HG02840 (cell line): ENCODE results near the gene EDC3.
"Not testable (repeated sequence)": the region's sequence is repeated elsewhere in the genome, so short reads cannot be mapped to it uniquely, and the experiment has no call there.

Experiments used
- ATAC-seq: cut with Tn5 transposase; IDR thresholded peaks from one replicate; pipeline ENCODE4 v1.9.1; 2021; ENCODE audit warnings: mild to moderate bottlenecking, moderate library complexity, moderate number of reproducible peaks; ENCODE audit not compliant: unreplicated experiment, low FRiP score

The EDC3 gene, protein sequence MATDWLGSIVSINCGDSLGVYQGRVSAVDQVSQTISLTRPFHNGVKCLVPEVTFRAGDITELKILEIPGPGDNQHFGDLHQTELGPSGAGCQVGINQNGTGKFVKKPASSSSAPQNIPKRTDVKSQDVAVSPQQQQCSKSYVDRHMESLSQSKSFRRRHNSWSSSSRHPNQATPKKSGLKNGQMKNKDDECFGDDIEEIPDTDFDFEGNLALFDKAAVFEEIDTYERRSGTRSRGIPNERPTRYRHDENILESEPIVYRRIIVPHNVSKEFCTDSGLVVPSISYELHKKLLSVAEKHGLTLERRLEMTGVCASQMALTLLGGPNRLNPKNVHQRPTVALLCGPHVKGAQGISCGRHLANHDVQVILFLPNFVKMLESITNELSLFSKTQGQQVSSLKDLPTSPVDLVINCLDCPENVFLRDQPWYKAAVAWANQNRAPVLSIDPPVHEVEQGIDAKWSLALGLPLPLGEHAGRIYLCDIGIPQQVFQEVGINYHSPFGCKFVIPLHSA

DNA sequence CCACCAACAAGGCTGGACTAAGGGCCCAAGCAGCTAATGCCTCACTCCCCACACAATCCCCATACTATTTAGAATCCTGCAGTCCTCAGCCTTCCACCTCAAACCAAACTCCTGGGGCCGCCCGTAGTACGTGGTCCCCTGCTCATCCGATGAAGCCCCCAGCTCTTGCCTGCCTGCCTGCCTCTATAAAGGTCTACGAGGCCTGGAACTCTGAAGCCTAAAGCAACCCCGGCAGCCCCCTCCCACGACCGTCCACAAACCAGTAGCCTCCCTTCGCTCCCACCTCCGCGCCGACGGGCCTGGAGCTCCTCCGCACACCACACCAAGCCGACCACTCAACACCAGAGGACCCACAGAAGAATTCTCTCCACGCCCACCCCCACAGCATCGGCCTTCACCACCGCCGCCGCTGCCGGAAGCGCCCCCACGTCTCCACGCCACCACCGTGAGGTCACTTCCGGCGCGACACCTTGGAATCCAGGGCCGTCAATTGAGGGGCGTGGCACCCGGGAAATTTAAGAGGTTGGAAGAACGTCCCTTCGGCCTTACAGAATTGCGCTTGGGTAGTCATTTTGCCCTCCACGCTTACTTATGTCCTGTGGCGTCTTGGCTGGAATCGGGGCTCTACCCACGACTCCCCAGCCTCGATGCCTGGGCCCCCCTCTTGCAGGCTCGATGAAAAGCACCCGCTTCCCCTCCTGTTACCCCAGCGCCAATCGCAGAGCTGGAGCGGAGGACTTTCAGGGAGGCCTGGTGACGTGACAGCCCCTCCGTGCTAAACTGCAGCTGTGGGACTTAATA, at the start of gene EDC3:
Gene EDC3, minus strand, starts transcription at position 428 of the 801 bp plus-strand sequence. CDS start 20,900 bp downstream, outside the sequence.
- peak; percentile 82 for ATAC-seq

- ATAC-seq: no peak
These were observed 46.6 kb upstream of the EDC3 start for GRCh38 chr15:74742422-74742821.

- ATAC-seq: not testable (repeated sequence)
These were observed 42.4 kb upstream of the EDC3 start for GRCh38 chr15:74738239-74738638.

- ATAC-seq: no peak
These were observed 39.5 kb upstream of the EDC3 start for GRCh38 chr15:74735305-74735704.

DNA sequence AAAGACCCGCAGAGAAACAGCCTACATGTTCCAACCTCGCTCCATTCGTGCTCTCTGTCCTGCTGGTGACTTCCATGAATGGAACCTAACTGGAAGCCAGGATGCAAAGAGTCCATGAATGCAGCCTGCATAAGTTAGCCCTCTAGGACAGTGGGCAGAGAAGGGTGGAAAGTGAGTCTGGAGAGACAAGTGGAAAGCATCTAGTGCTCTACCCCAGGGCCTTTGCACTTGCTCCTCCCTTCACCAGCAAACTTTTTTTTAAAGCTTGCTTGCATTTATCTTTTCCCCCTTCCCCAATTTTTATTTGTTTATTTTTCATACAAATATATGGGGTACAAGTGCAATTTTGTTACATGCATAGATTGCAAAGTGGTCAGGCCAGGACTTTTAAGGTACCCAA, 37.4 kb upstream of the EDC3 start:
- no peak for ATAC-seq

GRCh38 chr15:74732846-74733245, 37.0 kb upstream of the EDC3 start:
- ATAC-seq: no peak

GRCh38 chr15:74730619-74731316, 34.9 kb upstream of the EDC3 start:
- ATAC-seq: no peak

- ATAC-seq: not testable (repeated sequence)
These were observed 33.5 kb upstream of the EDC3 start for GRCh38 chr15:74729372-74729771.

DNA sequence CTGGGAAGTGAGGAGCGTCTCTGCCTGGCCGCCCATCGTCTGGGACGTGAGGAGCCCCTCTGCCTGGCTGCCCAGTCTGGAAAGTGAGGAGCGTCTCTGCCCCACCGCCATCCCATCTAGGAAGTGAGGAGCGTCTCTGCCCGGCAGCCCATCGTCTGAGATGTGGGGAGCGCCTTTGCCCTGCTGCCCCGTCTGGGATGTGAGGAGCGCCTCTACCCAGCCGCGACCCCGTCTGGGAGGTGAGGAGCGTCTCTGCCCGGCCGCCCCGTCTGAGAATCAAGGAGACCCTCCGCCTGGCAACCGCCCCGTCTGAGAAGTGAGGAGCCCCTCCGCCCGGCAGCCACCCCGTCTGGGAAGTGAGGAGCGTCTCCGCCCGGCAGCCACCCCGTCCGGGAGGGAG, 32.9 kb upstream of the EDC3 start:
- ATAC-seq: not testable (repeated sequence)

GRCh38 chr15:74727727-74728126, 31.9 kb upstream of the EDC3 start:
- no peak for ATAC-seq

DNA sequence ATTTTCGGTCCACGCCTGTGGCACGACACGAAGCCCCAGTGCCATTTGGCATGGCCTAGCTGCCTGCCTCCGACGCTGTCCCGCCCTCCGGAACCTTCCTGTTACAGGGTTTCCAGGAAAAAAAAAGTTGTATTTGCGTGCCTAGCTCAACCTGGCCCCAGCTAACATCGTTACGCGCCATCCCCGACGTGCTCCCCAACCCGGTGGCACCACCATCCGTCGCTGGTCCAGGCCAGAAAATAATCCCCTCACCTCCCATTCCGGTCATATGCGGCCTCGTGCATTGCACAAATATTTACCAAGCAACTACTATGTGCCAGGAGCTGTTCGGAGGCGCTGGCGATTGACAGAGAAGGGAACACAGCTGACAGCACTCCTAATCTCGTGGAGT, 30.9 kb upstream of the EDC3 start:
- ATAC-seq: no peak

DNA sequence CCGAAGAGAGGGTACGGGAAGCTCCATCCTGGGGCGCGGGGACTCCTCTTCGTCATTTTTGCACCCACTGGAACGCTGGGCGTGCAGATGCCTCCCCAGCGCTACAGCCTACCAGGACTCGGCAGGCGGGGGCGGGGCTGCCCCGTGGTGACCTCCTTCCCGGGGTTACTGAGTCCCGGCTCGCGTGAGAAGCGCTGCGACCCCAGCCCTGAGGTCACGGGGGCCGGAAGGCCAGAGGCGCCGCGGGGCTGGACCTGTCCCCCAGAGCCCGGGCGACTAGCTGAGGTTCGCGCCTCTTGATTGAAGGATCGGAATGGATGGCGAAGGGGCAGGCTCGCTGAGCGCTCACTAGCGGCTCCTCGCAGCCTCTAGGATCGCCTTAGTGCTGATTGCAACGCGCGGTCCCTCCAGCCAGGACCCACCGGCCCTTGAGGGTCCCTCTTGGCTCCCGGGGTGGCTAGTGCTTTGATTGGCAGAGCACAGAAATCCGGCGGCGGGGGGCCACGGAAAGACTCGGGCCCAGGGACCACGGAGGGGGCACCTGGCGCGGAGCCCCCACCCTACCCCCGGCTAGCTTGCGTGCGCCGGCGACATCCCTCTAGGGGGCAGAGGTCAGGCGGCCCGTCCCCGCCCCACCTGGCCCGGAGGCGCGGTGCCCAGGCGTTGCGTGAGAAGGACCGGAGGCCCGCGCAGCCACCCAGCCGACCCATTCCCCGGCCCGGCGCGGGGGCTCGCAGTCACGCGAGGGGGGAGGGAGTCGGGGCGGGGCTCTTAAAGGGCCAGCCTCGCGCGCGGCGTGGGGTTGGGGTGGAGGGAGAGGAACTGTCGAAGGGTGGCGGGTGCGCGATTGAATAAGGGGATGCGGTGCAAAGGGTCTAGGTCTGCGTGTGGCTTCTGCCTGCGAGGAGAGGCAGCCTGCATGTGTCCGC, 30.3 kb upstream of the EDC3 start:
- ATAC-seq: no peak

DNA sequence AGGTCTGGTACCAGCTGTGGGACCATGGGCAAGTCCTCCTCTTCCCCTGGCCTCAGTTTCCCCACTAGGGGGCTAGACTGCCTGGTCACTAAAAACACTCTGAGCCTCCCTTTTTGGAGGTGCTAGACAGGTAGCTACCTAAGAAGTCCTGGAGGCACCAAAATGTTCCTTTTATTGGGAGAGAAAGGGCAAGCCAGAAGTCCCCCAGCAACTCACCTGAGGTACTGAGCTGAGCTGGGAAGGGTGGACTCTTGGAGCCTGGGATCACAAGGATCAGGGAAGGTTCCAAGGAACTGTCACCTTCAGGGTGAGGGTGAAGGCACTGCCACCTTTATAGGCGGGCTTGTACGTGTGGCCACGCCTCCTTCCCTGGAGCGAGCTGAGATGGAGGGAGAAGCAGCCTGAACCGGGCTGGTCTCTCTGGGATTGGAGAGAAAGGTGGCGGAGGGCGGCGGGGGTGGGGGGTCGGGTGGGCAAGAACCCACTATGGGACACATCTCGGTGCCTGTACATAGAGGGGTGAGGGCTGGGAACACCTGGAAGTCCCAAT, 29.5 kb upstream of the EDC3 start, which contains the start of gene CYP1A1:
Gene CYP1A1, minus strand, starts transcription at position 304 of the 550 bp plus-strand sequence. CDS start 2,431 bp downstream, outside the sequence.
- no peak for ATAC-seq

DNA sequence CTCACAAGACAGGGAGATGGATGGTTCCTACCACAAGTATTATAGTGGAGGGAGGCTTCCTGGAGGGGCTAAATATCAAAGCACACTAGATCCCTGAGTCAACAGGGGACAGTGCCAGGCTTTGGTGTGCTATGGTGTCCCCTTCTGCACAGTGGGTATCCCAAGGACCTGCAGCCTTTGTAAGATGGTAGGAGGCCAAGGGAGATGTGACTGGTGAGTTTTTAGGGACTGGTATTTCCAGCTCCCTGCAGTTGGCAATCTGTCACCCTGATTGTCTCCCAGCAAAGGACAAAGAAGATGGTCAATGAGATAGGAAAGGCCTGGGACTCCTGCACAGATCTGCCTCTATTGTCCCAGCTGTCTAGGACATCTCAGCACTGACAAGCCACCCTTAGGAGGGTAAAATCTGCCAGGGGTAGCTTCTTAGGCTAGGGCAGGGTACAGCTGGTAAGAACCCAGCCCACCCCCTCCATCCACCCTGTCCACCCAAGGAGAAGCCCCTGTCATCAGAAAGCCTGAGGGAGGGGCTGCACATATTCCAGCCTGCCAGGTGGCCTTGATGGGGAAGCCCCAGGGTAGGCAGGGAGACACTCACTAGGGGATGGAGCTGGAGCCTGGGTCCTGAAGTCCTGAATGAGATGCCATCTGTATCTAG, 28.9 kb upstream of the EDC3 start:
- ATAC-seq: no peak

DNA sequence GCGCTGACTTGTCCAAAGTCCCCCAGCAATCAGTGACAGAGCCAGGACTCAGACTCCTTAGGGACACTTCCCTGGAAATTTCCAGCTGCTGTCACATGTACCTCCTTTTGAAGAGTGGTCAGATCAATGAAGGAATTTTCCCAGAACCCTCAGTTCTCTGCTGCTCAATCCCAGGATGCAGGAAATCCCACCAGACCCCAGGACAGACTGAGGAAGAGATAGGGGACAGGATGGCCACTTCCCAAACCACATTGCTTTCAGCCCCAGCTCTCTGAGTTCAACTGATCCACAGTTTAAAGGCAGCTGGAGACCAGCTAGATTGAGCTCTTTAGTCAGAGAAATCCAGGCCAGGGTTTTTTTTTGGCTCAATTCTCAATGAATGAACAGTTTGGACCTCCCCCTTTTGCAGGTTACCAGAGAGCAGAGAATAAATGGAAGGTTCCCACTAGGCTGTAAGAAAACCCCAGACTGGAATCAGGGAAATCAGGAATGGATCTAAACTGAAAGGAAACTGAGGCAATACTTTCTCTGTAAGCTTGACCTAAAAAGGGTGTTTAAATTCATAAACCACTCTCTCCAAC, 28.0 kb upstream of the EDC3 start:
- ATAC-seq: no peak

DNA sequence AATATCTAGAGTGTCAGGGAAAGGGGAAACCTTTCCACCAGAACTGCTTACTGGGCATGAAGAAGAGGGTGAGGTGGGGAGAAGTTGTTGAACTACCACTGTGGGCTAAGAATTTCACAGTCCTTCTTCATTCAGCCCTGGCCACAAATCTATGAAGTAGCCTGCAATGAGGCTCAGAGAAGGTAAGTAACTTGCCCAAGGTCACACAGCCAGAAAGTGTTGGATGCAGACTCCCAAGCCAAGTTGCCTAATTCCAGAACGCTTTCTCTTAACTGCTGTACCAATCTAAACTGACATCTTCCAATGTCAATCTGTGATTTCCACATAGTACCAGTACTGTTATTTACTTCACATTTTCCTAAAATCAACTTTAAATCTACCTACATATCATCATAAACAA, 27.4 kb upstream of the EDC3 start:
- ATAC-seq: no peak

GRCh38 chr15:74722591-74722990, 26.8 kb upstream of the EDC3 start:
- no peak for ATAC-seq

- no peak for ATAC-seq
These were observed 20.8 kb upstream of the EDC3 start for GRCh38 chr15:74716651-74717050.
